Endothelial cell of umbilical vein (primary cell): ENCODE measurements around the gene AP2B1.

ENCODE experiments used
- EZH2 ChIP-seq: IDR thresholded peaks from 2 replicates; pipeline ENCODE4 v1.6.1; 2012; ENCODE audit warnings: borderline replicate concordance, low read depth, mild to moderate bottlenecking, moderate library complexity, low read length, inconsistent platforms; ENCODE audit not compliant: severe bottlenecking
- TF ChIP-seq, protein P1 (sequence below), 2 donors: IDR thresholded peaks; 1 replicate in 1 of 2; 2 replicates in 1 of 2; pipeline ENCODE4 v1.5.1; 2011; ENCODE audit warnings: low read length in 2 of 2, mild to moderate bottlenecking in 2 of 2, moderate library complexity in 2 of 2, control low read depth in 1 of 2, inconsistent platforms in 1 of 2, low read depth in 1 of 2; ENCODE audit not compliant: insufficient read depth in 1 of 2; ENCODE audit errors: extremely low read depth in 1 of 2

DNA sequence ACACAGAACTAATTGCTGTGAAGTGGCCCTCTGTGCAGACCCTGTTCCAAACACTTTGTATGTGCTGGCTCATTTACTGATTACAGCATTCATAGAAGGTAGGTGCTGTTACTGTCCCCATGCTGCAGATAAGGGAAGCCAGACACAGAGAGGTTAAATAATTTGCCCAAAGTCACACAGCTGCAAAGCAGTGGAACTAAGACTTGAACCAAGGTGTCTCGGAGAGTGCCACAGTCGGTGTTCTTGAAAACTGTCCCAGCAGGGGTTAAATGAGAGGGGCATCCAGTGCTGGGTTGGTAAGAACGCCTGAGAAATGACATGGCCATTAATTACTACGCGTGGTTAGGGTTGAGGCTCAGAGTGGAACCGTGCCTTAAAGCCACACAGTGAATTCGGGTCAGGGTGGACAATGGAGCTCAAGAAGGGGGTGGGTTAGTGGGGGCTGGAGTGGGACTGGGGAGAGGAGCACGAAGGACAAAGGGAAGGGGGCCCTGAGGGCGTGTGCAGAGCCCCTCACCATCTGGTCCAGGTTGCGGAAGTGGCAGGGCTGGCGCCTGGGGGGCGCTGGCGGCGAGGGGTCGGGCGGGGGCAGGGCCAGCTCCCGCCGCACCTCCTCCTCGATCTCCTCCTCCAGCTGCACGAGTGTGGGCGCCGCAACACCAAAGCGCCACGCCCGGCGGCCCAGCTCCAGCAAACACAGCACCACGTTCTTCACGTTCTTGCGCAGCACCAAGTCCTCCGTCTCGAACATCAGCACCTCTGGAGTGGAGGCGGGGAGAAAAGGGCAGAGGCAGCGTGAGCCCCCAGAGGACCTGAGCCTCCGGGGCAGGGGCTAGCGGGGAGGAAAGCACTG lies 162.7 kb downstream of the AP2B1 start:
- peak; percentile 10 for TF ChIP-seq EZH2
- TF ChIP-seq, protein P1, sequence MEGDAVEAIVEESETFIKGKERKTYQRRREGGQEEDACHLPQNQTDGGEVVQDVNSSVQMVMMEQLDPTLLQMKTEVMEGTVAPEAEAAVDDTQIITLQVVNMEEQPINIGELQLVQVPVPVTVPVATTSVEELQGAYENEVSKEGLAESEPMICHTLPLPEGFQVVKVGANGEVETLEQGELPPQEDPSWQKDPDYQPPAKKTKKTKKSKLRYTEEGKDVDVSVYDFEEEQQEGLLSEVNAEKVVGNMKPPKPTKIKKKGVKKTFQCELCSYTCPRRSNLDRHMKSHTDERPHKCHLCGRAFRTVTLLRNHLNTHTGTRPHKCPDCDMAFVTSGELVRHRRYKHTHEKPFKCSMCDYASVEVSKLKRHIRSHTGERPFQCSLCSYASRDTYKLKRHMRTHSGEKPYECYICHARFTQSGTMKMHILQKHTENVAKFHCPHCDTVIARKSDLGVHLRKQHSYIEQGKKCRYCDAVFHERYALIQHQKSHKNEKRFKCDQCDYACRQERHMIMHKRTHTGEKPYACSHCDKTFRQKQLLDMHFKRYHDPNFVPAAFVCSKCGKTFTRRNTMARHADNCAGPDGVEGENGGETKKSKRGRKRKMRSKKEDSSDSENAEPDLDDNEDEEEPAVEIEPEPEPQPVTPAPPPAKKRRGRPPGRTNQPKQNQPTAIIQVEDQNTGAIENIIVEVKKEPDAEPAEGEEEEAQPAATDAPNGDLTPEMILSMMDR (IDR thresholded peaks at IDR 0.05; ENCODE audit: extremely low read depth in 1 of 2, insufficient read depth in 1 of 2, low read depth in 1 of 2, low read length in 2 of 2), result no peak
